Mononuclear cell (primary cell): ENCODE results near the gene EHD4. TPM values are rescaled to one million over a fixed set of nuclear protein-coding genes. Genes with fewer than 3 reads are reported as not detected.

Experiments used
- H3K27me3 ChIP-seq: 2 replicates; pipeline ENCODE4 v1.6.0; 2011; ENCODE audit warnings: low read length, control low read depth; ENCODE audit not compliant: insufficient read depth
- H3K4me1 ChIP-seq: 2 replicates; pipeline ENCODE4 v1.5.1; 2011; ENCODE audit warnings: mild to moderate bottlenecking, low read length, control low read depth; ENCODE audit not compliant: insufficient read depth
- H3K4me3 ChIP-seq: 2 replicates; pipeline ENCODE4 v1.5.1; 2011; ENCODE audit warnings: mild to moderate bottlenecking, low read length, moderate library complexity
- H3K9me3 ChIP-seq: 2 replicates; pipeline ENCODE4 v1.5.1; 2011; ENCODE audit warnings: low read depth, mild to moderate bottlenecking, control low read depth, low read length
- total RNA-seq: library from RNA; depleted of rRNA; stranded (reverse); fragments of >200 nt; gene quantifications from one replicate; pipeline ENCODE4 v1.2.3, GENCODE V29; 2012

The EHD4 gene
- total RNA-seq, 1 donor, result 35.3 TPM

- H3K27me3 ChIP-seq, result no peaks in the 10 kb centered on the region
Measured at GRCh38 chr15:41888662-41889253, 83.6 kb downstream of the EHD4 start.

GRCh38 chr15:41887893-41888292, 84.5 kb downstream of the EHD4 start:
- Histone ChIP-seq H3K9me3 (no peaks in the 10 kb centered on the region), H3K4me1 (peaks cover 19% of the 10 kb centered on the region), H3K4me3 (no peak overlapping the region), H3K27me3 (no peaks in the 10 kb centered on the region)

More at GRCh38 chr15:41888662-41889253, 83.6 kb downstream of the EHD4 start:
- H3K9me3 ChIP-seq, result no peaks in the 10 kb centered on the region
- no peak overlapping the region for H3K4me3 ChIP-seq
- peaks cover 28% of the 10 kb centered on the region for H3K4me1 ChIP-seq

- Histone ChIP-seq H3K27me3 (no peaks in the 10 kb centered on the region), H3K4me3 (no peak overlapping the region), H3K4me1 (peaks cover 12% of the 10 kb centered on the region), H3K9me3 (no peaks in the 10 kb centered on the region)
Measured at GRCh38 chr15:41887161-41887560, 85.2 kb downstream of the EHD4 start.

- Histone ChIP-seq H3K4me3 (no peak overlapping the region), H3K4me1 (peaks cover 13% of the 10 kb centered on the region), H3K9me3 (no peaks in the 10 kb centered on the region), H3K27me3 (no peaks in the 10 kb centered on the region)
Measured at GRCh38 chr15:41886741-41887140, 85.6 kb downstream of the EHD4 start.

- Histone ChIP-seq H3K9me3 (no peaks in the 10 kb centered on the region), H3K4me3 (no peak overlapping the region), H3K27me3 (peaks cover 3% of the 10 kb centered on the region), H3K4me1 (peaks cover 16% of the 10 kb centered on the region)
Measured at GRCh38 chr15:41885841-41886240, 86.5 kb downstream of the EHD4 start.

- H3K27me3 ChIP-seq, result peaks cover 3% of the 10 kb centered on the region
- peaks cover 16% of the 10 kb centered on the region for H3K4me1 ChIP-seq
- H3K9me3 ChIP-seq, result no peaks in the 10 kb centered on the region
- H3K4me3 ChIP-seq, result no peak overlapping the region
Measured at GRCh38 chr15:41885321-41885720, 87.0 kb downstream of the EHD4 start.

- Histone ChIP-seq H3K4me3 (no peak overlapping the region), H3K27me3 (peaks cover 3% of the 10 kb centered on the region), H3K4me1 (peaks cover 16% of the 10 kb centered on the region), H3K9me3 (no peaks in the 10 kb centered on the region)
Measured at GRCh38 chr15:41884458-41884857, 87.9 kb downstream of the EHD4 start.

GRCh38 chr15:41883484-41883825, 88.9 kb downstream of the EHD4 start:
- H3K9me3 ChIP-seq, result no peaks in the 10 kb centered on the region
- H3K27me3 ChIP-seq, result peaks cover 3% of the 10 kb centered on the region
- peaks cover 9% of the 10 kb centered on the region for H3K4me1 ChIP-seq
- H3K4me3 ChIP-seq, result no peak overlapping the region

- H3K27me3 ChIP-seq, result peaks cover 3% of the 10 kb centered on the region
- no peaks in the 10 kb centered on the region for H3K9me3 ChIP-seq
- no peak overlapping the region for H3K4me3 ChIP-seq
- H3K4me1 ChIP-seq, result peaks cover 5% of the 10 kb centered on the region
Measured at GRCh38 chr15:41882689-41883483, 89.5 kb downstream of the EHD4 start.

- Histone ChIP-seq H3K9me3 (no peaks in the 10 kb centered on the region), H3K4me3 (no peak overlapping the region), H3K27me3 (peaks cover 3% of the 10 kb centered on the region), H3K4me1 (peaks cover 5% of the 10 kb centered on the region)
Measured at GRCh38 chr15:41881920-41882688, 90.3 kb downstream of the EHD4 start.

GRCh38 chr15:41881550-41881919, 90.8 kb downstream of the EHD4 start:
- Histone ChIP-seq H3K27me3 (peaks cover 3% of the 10 kb centered on the region), H3K9me3 (no peaks in the 10 kb centered on the region), H3K4me3 (no peak overlapping the region), H3K4me1 (peaks cover 5% of the 10 kb centered on the region)

- Histone ChIP-seq H3K9me3 (no peaks in the 10 kb centered on the region), H3K4me1 (peaks cover 5% of the 10 kb centered on the region), H3K27me3 (peaks cover 3% of the 10 kb centered on the region), H3K4me3 (no peak overlapping the region)
Measured at GRCh38 chr15:41881086-41881485, 91.3 kb downstream of the EHD4 start.

GRCh38 chr15:41880156-41880877, 92.0 kb downstream of the EHD4 start:
- H3K9me3 ChIP-seq, result no peaks in the 10 kb centered on the region

GRCh38 chr15:41879321-41879845, 93.0 kb downstream of the EHD4 start:
- Histone ChIP-seq H3K9me3 (no peaks in the 10 kb centered on the region), H3K4me3 (no peak overlapping the region), H3K27me3 (peaks cover 3% of the 10 kb centered on the region), H3K4me1 (peaks cover 5% of the 10 kb centered on the region)

More at GRCh38 chr15:41880156-41880877, 92.0 kb downstream of the EHD4 start:
- peaks cover 5% of the 10 kb centered on the region for H3K4me1 ChIP-seq
- H3K4me3 ChIP-seq, result no peak overlapping the region
- H3K27me3 ChIP-seq, result peaks cover 3% of the 10 kb centered on the region

GRCh38 chr15:41878355-41878699, 94.0 kb downstream of the EHD4 start:
- no peaks in the 10 kb centered on the region for H3K9me3 ChIP-seq
- H3K4me3 ChIP-seq, result no peak overlapping the region
- peaks cover 5% of the 10 kb centered on the region for H3K4me1 ChIP-seq
- peaks cover 3% of the 10 kb centered on the region for H3K27me3 ChIP-seq
